ENCODE data around the gene PKD2L2.
"Not testable (repeated sequence)": the region's sequence is repeated elsewhere in the genome, so short reads cannot be mapped to it uniquely, and the experiment has no call there.

The PKD2L2 gene

GRCh38 chr5:137888863-137889759 is at the start of gene PKD2L2:
TSS of gene PKD2L2 (plus strand) at chr5:137889457. CDS start at chr5:137889492, 35 bp downstream.
- peak; percentile 92 for DNase-seq (ENCODE audit: low spot score)

GRCh38 chr5:137842296-137842695 is 47.0 kb upstream of the PKD2L2 start:
- DNase-seq (ENCODE audit: low spot score) = no peak

GRCh38 chr5:137843676-137844299 is 45.5 kb upstream of the PKD2L2 start:
- DNase-seq (ENCODE audit: low spot score) = no peak

GRCh38 chr5:137845472-137845871 is 43.8 kb upstream of the PKD2L2 start:
- DNase-seq (ENCODE audit: low spot score) = no peak

- DNase-seq (ENCODE audit: low spot score) = no peak
Measured at GRCh38 chr5:137847687-137848086, 41.6 kb upstream of the PKD2L2 start.

GRCh38 chr5:137853165-137853564 is 36.1 kb upstream of the PKD2L2 start:
- not testable (repeated sequence) for DNase-seq (ENCODE audit: low spot score)

- no peak for DNase-seq (ENCODE audit: low spot score)
Measured at GRCh38 chr5:137856201-137856600, 33.1 kb upstream of the PKD2L2 start.

GRCh38 chr5:137856916-137857862 is 32.1 kb upstream of the PKD2L2 start:
- no peak for DNase-seq (ENCODE audit: low spot score)

- DNase-seq (ENCODE audit: low spot score) = peak; percentile 21
Measured at GRCh38 chr5:137858223-137858916, 30.9 kb upstream of the PKD2L2 start.

GRCh38 chr5:137858954-137859353 is 30.3 kb upstream of the PKD2L2 start:
- no peak for DNase-seq (ENCODE audit: low spot score)

- no peak for DNase-seq (ENCODE audit: low spot score)
Measured at GRCh38 chr5:137862251-137862650, 27.0 kb upstream of the PKD2L2 start.

- not testable (repeated sequence) for DNase-seq (ENCODE audit: low spot score)
Measured at GRCh38 chr5:137863653-137864052, 25.6 kb upstream of the PKD2L2 start.

GRCh38 chr5:137866541-137867388 is 22.5 kb upstream of the PKD2L2 start:
- no peak for DNase-seq (ENCODE audit: low spot score)

GRCh38 chr5:137867664-137868063 is 21.6 kb upstream of the PKD2L2 start, which contains the start of gene MYOT:
TSS of gene MYOT (plus strand) at chr5:137867860. CDS start at chr5:137870652, 2,792 bp downstream.
- DNase-seq (ENCODE audit: low spot score) = no peak

- no peak for DNase-seq (ENCODE audit: low spot score)
Measured at GRCh38 chr5:137870647-137871339, 18.5 kb upstream of the PKD2L2 start.

GRCh38 chr5:137871571-137871970 is 17.7 kb upstream of the PKD2L2 start:
- DNase-seq (ENCODE audit: low spot score) = no peak

- no peak for DNase-seq (ENCODE audit: low spot score)
Measured at GRCh38 chr5:137872466-137872865, 16.8 kb upstream of the PKD2L2 start.

- DNase-seq (ENCODE audit: low spot score) = no peak
Measured at GRCh38 chr5:137876101-137876500, 13.2 kb upstream of the PKD2L2 start.

- no peak for DNase-seq (ENCODE audit: low spot score)
Measured at GRCh38 chr5:137880313-137880712, 8.9 kb upstream of the PKD2L2 start.

- no peak for DNase-seq (ENCODE audit: low spot score)
Measured at GRCh38 chr5:137887831-137888230, 1.4 kb upstream of the PKD2L2 start.
